Astrocyte (in vitro differentiated cells and primary cell): ENCODE measurements around the gene LRIT3.

Source experiments
- CTCF ChIP-seq: IDR thresholded peaks from 2 replicates; pipeline ENCODE4 v1.5.1; 2011; ENCODE audit warnings: low read depth, mild to moderate bottlenecking, inconsistent platforms, low read length, moderate library complexity; ENCODE audit not compliant: insufficient read depth
- EZH2 ChIP-seq: IDR thresholded peaks from 2 replicates; pipeline ENCODE4 v1.6.1; 2012; ENCODE audit warnings: mild to moderate bottlenecking, low read length, inconsistent platforms; ENCODE audit not compliant: insufficient read depth

GRCh38 chr4:109836985-109837384 lies 10.9 kb upstream of the LRIT3 start:
- TF ChIP-seq CTCF (no peak), EZH2 (no peak)
